Right renal cortex interstitium (tissue), 3 donors: Measurements from ENCODE around the gene ATXN1L. TPM values are rescaled to one million over a fixed set of nuclear protein-coding genes. Genes with fewer than 3 reads are reported as not detected.
A peak's percentile ranks its signal among the peaks of the same experiment; 100 is the strongest.
"Not testable (repeated sequence)": the region's sequence is repeated elsewhere in the genome, so short reads cannot be mapped to it uniquely, and the experiment has no call there.

Experiments
- DNase-seq, 3 donors: peaks; one replicate each; pipeline ENCODE4 v3.0.0-alpha.2; 2013; ENCODE audit warnings: low read depth in 3 of 3, low spot score in 2 of 3
- polyA plus RNA-seq, 3 donors: library from polyadenylated mRNA; unstranded; fragments of 120-200 nt; gene quantifications; one replicate each; pipeline ENCODE4 v1.2.1, GENCODE V29; 2013; ENCODE audit not compliant: insufficient read length in 3 of 3

ATXN1L gene
- polyA plus RNA-seq, 3 donors: 35.9 to 36.9 (median 36.6) TPM

DNA sequence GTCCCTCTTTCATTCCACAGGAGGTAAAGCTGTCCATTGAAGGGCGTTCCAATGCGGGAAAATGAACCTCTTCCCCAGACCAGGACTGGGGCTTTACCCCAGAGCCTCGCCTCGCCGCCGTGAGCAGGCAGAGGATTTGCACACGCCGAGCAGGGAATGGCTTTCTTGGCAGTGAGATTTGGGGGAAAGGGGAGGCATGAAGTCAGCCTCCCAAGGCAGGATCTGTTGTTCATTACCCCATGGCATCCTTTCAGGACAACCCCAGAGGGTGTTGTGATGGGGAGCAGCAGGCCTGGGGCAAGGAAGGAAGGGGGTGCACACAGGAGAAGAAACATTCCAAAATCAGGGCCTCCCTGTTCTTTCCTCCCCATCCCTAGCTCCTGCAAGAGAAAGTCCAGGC lies 6.0 kb downstream of the ATXN1L start:
- no peak for DNase-seq

DNA sequence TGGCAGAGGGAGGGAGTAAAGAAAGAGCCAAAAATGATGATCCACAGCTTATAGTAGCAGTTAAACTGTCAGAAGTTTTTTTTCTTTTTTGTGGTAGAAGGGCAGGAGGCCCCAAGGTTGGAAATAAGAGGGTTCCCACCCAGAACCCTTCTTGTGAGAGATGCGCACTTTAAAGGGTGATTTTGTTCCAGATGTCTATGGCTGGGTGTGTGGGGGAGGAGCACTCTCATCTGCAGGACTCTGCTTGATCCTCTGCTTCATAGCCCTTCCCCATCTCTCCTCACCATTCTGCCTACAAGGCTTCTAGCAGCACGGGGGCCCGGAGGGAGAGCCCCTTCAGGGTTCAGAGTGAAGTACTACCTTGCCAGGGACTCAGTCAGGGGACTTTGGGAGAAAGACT lies 6.4 kb downstream of the ATXN1L start:
- DNase-seq: no peak

DNA sequence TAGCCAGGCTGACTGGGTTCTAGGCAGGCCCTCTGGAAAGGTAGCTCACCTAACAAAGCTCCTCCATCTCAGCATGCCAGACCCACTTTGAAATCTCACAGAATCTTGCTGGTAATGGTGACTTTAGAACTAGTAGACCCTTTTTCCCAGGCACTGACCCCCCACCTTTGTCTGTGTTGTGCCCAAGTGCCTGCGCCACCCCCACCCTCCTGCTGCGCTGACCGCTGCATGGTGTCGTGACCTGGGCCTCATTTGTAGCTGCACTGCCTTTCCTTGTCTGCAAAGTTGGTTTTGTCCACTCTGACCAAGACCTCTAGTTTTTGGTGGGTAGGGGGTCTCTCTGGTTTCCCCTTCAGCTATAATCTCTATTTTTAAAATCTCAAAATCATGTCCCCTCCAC lies 6.8 kb downstream of the ATXN1L start:
- DNase-seq: no peak

GRCh38 chr16:71853413-71853812 lies 7.6 kb downstream of the ATXN1L start:
- DNase-seq: no peak

DNA sequence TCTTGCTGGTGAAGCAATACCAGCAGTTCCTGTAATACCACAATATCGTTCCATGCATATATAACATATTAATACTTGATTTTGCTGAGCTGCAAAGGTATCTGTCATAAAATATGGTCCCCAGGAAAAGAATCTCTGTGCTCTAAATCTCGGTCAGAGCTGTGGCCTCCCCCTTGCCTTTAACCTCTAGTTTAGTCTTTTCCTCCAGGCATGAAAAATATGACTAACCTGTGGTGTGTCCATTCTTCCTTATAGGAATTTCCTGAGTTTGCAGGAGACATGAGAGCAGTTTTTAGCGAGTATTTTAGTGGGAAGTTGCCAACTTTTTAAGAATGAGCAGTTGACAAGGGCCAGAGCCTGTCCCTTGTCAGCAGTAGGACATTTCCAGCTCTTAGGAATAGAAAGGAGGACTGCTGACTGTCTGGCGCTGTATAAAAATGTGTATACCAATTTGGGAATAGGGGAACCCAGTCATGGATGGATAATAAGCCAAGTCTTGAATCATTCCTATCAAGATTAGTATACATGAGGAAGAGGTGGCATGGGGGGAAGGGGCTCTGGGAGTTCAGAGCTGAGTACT lies 8.7 kb downstream of the ATXN1L start:
- no peak for DNase-seq

DNA sequence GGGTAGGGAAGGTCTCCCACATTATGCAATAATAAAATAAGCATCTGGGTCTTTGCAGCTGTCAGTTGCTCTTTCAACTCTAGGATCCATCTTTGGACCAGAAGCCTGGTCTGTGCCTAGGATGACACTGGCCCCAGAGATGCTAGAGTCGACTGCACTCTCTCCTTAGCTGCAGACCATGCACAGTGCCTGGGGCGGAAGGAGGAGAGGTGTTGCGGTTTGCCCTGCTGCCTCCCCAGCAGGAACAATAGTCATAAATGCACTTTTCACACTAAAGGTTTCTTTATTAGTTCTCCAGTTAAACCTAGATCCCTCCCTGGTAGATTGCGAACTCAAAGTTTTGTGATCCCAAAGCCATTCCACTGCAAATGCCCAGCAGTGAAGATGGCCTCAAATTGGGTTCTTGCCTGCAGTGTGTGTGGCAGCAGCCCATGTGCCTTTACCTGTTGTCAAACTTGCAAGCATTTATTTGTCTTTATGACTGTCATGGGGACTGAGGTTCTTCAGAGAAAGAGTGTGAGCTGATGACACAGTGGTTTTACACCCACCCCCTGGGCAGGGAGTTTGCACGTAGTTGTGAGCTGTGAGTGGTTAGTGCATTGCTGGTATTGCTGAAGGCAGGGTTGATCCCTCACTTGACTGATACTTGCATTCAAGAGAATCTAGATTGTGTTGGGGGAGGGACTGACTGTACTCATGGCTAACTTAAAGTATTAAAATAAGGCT lies 10.3 kb downstream of the ATXN1L start:
- DNase-seq: no peak

GRCh38 chr16:71859762-71860521 lies 14.2 kb downstream of the ATXN1L start:
- DNase-seq: no peak

- no peak for DNase-seq
Observed at GRCh38 chr16:71863995-71864394, 18.2 kb downstream of the ATXN1L start.

DNA sequence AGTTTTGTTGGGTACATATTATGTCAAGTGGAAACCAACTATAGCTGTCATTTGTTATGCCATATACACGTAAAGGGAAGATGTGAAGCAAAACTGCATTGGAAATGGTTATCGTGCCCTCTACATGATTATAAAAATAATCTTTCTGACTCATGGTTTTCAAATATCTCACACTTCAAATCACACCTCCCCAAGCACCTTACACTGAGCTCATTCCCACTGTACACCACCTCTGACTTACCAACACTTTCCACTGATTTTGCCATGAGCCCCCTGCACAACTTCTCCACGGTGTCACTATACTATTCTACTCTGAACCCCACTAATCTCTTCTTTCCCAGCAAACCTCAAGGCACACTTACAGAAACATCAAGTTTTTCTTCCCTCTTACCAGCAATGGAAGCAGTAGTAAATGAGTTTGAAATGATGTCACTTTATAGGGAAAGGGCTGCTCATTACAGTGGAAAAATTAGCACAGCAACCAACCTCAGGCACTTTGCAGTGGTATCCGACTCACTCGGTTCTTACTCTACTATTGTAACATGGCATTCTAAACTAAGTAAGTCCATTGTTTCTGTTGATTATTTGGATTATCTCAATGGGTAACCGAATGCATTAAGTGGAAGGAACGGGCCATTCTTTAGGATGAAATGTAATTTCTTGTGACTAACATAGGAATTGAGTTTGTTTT lies 19.5 kb downstream of the ATXN1L start:
- no peak for DNase-seq

- not testable (repeated sequence) for DNase-seq
Observed at GRCh38 chr16:71867175-71867574, 21.4 kb downstream of the ATXN1L start.

- DNase-seq: no peak
Observed at GRCh38 chr16:71867939-71868338, 22.2 kb downstream of the ATXN1L start.

DNA sequence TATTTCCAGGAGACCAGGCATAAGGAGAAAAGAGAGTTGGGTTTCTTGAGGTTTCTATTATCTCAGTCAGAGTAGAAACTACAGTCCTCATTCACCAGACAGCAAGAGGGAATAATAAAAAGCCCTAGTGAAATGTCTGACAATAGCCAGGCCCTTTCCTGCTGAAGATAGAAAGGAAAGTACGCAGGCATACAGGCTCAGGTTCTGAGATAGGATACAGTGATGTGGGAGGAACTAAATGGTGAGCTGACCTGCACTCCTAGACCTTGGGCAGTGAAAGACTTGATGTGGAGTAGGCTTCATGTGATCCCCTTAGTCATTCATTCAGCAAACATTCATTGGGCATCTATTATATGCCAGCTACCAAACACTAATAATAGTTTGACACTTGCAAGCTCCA lies 23.3 kb downstream of the ATXN1L start:
- DNase-seq: no peak

DNA sequence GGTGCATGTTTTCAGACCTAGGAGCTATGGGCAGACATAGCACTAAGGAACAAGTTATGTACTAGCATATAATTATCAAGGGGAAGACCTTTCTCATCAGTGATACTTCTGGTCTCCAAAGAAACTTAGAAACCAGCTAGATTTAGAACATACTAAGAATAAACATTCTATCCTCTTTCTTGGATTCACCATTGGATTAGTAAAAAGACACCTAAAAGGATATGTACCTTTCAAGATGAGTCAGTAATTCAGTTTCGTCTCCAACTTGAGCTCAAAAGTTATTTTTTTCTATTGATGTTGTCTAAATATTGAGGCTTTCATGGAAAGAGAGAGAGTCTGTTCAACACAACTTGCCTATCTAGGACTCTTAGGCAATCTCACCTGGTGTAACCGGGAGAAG lies 25.0 kb downstream of the ATXN1L start:
- DNase-seq: no peak

- no peak for DNase-seq
Observed at GRCh38 chr16:71873199-71873598, 27.4 kb downstream of the ATXN1L start.

GRCh38 chr16:71878911-71879310 lies 33.1 kb downstream of the ATXN1L start:
- DNase-seq: no peak

DNA sequence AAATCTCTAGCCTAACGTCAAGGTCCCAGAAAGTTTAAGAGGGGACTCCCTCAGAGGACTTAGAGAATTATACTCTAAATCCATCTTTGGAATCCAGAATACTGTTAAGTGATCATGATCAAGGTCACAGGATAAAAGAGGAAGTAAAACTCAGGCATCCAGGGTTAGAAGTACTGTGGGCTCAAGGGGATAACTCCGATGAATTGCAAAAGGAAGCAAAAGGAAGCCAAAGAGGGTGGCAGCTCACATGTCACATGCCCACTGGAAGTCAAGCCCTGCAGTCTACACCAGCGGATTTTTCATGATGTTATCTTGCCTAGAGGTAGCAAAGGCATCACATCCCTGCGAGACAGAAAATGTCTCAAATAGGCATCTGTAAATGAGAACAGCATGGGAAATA lies 34.4 kb downstream of the ATXN1L start:
- DNase-seq: no peak

DNA sequence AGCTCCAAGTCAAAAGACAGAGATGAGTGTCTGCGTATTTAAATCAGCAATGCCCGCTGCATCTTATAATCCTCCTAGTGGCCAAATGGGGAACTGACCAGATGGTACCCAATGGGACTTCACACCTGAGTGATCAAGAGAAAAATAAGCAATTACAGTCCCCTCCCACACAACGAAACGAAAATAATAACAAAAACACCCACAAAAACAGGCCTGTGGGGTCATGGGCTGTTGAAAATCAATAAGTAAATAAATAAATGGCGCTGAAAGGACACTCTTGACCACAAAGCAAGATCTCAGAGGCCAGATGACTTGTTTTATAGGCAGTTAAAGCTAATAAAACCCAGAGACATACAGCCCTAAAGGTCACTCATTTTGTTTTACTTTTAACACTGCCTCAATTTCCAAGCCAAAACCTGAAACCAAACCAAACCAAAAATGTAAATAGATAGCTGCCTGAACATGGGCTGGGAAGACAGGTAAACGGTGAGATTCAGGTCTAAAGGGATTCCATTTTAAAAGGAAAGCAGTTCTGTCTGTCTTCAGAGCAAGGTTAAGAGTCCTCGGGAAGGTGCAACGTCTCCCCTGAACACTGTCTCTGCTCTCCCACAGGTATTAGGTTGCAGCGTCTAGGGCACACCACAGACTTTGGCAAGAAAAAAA lies 36.9 kb downstream of the ATXN1L start:
- peak; percentile 69 to 73 (median 71) for DNase-seq

DNA sequence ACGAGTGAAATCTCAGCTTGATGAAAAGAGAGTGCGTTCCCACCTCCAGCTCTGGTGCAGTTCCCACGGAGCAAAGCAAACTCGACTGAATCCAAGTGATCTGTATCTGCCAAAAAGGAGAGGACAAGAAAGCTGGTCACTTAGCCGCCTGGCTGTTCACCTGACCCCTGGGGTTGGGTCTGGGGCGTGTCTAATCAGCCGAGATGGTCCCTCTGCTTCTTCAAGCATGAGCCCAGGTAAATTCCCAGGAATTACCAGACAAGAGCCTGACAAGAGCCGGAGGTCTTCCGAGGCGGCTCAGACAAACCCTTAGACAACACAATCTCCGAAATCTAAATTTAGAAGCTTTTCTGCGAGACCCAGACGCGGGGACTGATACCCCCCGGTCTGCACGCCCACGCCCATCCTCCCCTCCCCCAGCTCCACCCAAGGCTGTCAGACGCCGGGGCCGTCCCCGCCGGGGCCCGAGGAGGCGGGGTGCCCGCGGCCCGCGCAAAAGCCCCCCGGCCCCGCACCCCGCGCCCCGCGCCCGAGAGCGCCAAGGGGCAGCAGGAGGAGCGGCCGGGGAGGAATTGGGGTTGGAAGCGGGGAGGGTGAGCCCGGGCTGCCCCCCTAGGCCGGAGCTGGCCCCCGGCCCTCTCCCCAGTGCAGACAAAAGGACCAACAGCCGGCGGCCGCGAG lies 37.5 kb downstream of the ATXN1L start:
- DNase-seq: peak; percentile 23 to 32 (median 27)

- peak; percentile 38 to 86 (median 82) for DNase-seq
Observed at GRCh38 chr16:71883849-71884638, 38.3 kb downstream of the ATXN1L start, which contains the start of gene ZNF821. Gene ZNF821 (minus strand): TSS chr16:71884182. CDS start chr16:71879946, 4,236 bp downstream.
